Measurements from ENCODE around the gene CERS2. TPM values are rescaled to one million over a fixed set of nuclear protein-coding genes. Genes with fewer than 3 reads are reported as not detected.

Gene CERS2
- total and polyA plus RNA-seq, 2 of the 13 experiments (the other 11 are each of a cell fraction or from before 2014, with no cell fraction given): 269 to 298 TPM

GRCh38 chr1:150926097-150926741 lies 48.4 kb downstream of the CERS2 start, which contains the start of gene SETDB1 (continued):
- TF ChIP-seq ARID3A (IDR thresholded peaks at IDR 0.05; ENCODE audit: low read depth, low read length) (no peak), NFATC3 (CRISPR knock-in tag; IDR thresholded peaks at IDR 0.05) (no peak), BHLHE40 (IDR thresholded peaks at IDR 0.05; ENCODE audit: low read length) (peak; percentile 90), ZNF335 (CRISPR knock-in tag; IDR thresholded peaks at IDR 0.05) (no peak), YEATS2 (CRISPR knock-in tag; IDR thresholded peaks at IDR 0.05; ENCODE audit: borderline replicate concordance) (peak; percentile 94), ZNF567 (CRISPR knock-in tag; IDR thresholded peaks at IDR 0.05; ENCODE audit: borderline replicate concordance) (no peak), ZNF615 (CRISPR knock-in tag; IDR thresholded peaks at IDR 0.05; ENCODE audit: borderline replicate concordance) (no peak), ZNF260 (CRISPR knock-in tag; IDR thresholded peaks at IDR 0.05; ENCODE audit: borderline replicate concordance, low read depth) (no peak), MAX (IDR thresholded peaks at IDR 0.05) (peak; percentile 72), ZNF256 (CRISPR knock-in tag; conservative IDR thresholded peaks at IDR 0.05) (no peak)
- TF ChIP-seq, protein P1, sequence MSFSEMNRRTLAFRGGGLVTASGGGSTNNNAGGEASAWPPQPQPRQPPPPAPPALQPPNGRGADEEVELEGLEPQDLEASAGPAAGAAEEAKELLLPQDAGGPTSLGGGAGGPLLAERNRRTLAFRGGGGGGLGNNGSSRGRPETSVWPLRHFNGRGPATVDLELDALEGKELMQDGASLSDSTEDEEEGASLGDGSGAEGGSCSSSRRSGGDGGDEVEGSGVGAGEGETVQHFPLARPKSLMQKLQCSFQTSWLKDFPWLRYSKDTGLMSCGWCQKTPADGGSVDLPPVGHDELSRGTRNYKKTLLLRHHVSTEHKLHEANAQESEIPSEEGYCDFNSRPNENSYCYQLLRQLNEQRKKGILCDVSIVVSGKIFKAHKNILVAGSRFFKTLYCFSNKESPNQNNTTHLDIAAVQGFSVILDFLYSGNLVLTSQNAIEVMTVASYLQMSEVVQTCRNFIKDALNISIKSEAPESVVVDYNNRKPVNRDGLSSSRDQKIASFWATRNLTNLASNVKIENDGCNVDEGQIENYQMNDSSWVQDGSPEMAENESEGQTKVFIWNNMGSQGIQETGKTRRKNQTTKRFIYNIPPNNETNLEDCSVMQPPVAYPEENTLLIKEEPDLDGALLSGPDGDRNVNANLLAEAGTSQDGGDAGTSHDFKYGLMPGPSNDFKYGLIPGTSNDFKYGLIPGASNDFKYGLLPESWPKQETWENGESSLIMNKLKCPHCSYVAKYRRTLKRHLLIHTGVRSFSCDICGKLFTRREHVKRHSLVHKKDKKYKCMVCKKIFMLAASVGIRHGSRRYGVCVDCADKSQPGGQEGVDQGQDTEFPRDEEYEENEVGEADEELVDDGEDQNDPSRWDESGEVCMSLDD (CRISPR knock-in tag; IDR thresholded peaks at IDR 0.05; ENCODE audit: borderline replicate concordance): peak; percentile 53; the same call in 1 of the 2 replicates
- TF ChIP-seq, protein P2, sequence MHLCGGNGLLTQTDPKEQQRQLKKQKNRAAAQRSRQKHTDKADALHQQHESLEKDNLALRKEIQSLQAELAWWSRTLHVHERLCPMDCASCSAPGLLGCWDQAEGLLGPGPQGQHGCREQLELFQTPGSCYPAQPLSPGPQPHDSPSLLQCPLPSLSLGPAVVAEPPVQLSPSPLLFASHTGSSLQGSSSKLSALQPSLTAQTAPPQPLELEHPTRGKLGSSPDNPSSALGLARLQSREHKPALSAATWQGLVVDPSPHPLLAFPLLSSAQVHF (CRISPR knock-in tag; IDR thresholded peaks at IDR 0.05): no peak
- TF ChIP-seq, protein P3, sequence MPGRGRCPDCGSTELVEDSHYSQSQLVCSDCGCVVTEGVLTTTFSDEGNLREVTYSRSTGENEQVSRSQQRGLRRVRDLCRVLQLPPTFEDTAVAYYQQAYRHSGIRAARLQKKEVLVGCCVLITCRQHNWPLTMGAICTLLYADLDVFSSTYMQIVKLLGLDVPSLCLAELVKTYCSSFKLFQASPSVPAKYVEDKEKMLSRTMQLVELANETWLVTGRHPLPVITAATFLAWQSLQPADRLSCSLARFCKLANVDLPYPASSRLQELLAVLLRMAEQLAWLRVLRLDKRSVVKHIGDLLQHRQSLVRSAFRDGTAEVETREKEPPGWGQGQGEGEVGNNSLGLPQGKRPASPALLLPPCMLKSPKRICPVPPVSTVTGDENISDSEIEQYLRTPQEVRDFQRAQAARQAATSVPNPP (CRISPR knock-in tag; IDR thresholded peaks at IDR 0.05): no peak
- TF ChIP-seq, protein P4, sequence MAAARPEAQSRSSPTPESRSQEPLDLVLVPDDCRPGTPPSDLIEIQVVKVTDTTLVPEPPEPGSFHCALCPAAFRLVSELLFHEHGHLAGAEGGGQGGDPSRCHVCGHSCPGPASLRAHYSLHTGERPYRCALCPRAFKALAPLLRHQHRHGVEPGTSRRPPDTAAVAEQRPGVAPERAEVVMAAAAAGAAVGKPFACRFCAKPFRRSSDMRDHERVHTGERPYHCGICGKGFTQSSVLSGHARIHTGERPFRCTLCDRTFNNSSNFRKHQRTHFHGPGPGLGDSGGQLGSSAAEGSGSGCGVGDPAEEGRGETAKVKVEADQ (CRISPR knock-in tag; IDR thresholded peaks at IDR 0.05; ENCODE audit: borderline replicate concordance): no peak
- TF ChIP-seq, protein P5, sequence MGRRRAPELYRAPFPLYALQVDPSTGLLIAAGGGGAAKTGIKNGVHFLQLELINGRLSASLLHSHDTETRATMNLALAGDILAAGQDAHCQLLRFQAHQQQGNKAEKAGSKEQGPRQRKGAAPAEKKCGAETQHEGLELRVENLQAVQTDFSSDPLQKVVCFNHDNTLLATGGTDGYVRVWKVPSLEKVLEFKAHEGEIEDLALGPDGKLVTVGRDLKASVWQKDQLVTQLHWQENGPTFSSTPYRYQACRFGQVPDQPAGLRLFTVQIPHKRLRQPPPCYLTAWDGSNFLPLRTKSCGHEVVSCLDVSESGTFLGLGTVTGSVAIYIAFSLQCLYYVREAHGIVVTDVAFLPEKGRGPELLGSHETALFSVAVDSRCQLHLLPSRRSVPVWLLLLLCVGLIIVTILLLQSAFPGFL (CRISPR knock-in tag; IDR thresholded peaks at IDR 0.05): no peak
- TF ChIP-seq, protein P6, sequence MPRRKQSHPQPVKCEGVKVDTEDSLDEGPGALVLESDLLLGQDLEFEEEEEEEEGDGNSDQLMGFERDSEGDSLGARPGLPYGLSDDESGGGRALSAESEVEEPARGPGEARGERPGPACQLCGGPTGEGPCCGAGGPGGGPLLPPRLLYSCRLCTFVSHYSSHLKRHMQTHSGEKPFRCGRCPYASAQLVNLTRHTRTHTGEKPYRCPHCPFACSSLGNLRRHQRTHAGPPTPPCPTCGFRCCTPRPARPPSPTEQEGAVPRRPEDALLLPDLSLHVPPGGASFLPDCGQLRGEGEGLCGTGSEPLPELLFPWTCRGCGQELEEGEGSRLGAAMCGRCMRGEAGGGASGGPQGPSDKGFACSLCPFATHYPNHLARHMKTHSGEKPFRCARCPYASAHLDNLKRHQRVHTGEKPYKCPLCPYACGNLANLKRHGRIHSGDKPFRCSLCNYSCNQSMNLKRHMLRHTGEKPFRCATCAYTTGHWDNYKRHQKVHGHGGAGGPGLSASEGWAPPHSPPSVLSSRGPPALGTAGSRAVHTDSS (CRISPR knock-in tag; conservative IDR thresholded peaks at IDR 0.05): no peak
- TF ChIP-seq, protein P7, sequence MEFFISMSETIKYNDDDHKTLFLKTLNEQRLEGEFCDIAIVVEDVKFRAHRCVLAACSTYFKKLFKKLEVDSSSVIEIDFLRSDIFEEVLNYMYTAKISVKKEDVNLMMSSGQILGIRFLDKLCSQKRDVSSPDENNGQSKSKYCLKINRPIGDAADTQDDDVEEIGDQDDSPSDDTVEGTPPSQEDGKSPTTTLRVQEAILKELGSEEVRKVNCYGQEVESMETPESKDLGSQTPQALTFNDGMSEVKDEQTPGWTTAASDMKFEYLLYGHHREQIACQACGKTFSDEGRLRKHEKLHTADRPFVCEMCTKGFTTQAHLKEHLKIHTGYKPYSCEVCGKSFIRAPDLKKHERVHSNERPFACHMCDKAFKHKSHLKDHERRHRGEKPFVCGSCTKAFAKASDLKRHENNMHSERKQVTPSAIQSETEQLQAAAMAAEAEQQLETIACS (CRISPR knock-in tag; IDR thresholded peaks at IDR 0.05): no peak
